G401 (cell line): Measurements from ENCODE around the gene PPP2R5D. TPM values are rescaled to one million over a fixed set of nuclear protein-coding genes. Genes with fewer than 3 reads are reported as not detected.

Experiments used
- total RNA-seq: library from RNA; depleted of rRNA; stranded (reverse); fragments of >200 nt; shearing (Covaris generic); gene quantifications from 2 replicates; pipeline ENCODE4 v1.2.3, GENCODE V29; 2014; rRNA removed

PPP2R5D gene
- total RNA-seq, 1 experiment from 2014 or later, result 71.0 TPM

Other genes starting within 250 kb of the PPP2R5D start
- gene TBCC, start 238.5 kb upstream of the PPP2R5D start, total RNA-seq, result 57.7 and 73.2 TPM in 2 replicates
- gene BICRAL, start 202.5 kb upstream of the PPP2R5D start, total RNA-seq, result 0.37 and 1.6 TPM in 2 replicates
- 120 and 159 TPM in 2 replicates for gene RPL7L1, start 105.0 kb upstream of the PPP2R5D start, total RNA-seq
- gene PTCRA, start 68.5 kb upstream of the PPP2R5D start, total RNA-seq, result not detected in 2 replicates
- 47.5 and 52.5 TPM in 2 replicates for gene CNPY3, start 55.1 kb upstream of the PPP2R5D start, total RNA-seq
- 0.75 TPM in 1 of 2 replicates, not detected in the other for gene GNMT, start 23.8 kb upstream of the PPP2R5D start, total RNA-seq
- gene PEX6, start 5.4 kb upstream of the PPP2R5D start, total RNA-seq, result 14.1 and 19.2 TPM in 2 replicates
- gene MEA1, start 29.4 kb downstream of the PPP2R5D start, total RNA-seq, result 77.0 and 78.3 TPM in 2 replicates
- gene KLHDC3, start 29.7 kb downstream of the PPP2R5D start, total RNA-seq, result 131 and 136 TPM in 2 replicates
- gene RRP36, start 37.1 kb downstream of the PPP2R5D start, total RNA-seq, result 140 and 164 TPM in 2 replicates
- 29.0 and 33.1 TPM in 2 replicates for gene CUL7, start 69.3 kb downstream of the PPP2R5D start, total RNA-seq
- 51.0 and 92.2 TPM in 2 replicates for gene MRPL2, start 74.9 kb downstream of the PPP2R5D start, total RNA-seq
- gene KLC4, start 75.1 kb downstream of the PPP2R5D start, total RNA-seq, result 13.8 and 14.1 TPM in 2 replicates
- 237 and 257 TPM in 2 replicates for gene PTK7, start 91.7 kb downstream of the PPP2R5D start, total RNA-seq
- gene SRF, start 186.7 kb downstream of the PPP2R5D start, total RNA-seq, result 43.1 and 46.2 TPM in 2 replicates
- gene CUL9, start 197.6 kb downstream of the PPP2R5D start, total RNA-seq, result 0.98 and 8.9 TPM in 2 replicates
- 223 and 291 TPM in 2 replicates for gene DNPH1, start 244.9 kb downstream of the PPP2R5D start, total RNA-seq